GM19099 (cell line): Measurements from ENCODE around the gene LRRC4.

Source experiments
- POLR2A ChIP-seq: IDR thresholded peaks from 3 replicates; pipeline ENCODE4 v1.6.1; 2011; ENCODE audit warnings: low read depth; ENCODE audit not compliant: insufficient read length; ENCODE audit errors: extremely low read depth

Gene LRRC4

GRCh38 chr7:128025819-128026218, 5.4 kb downstream of the LRRC4 start:
- TF ChIP-seq POLR2A, result no peak

GRCh38 chr7:128025380-128025779, 5.9 kb downstream of the LRRC4 start:
- TF ChIP-seq POLR2A, result no peak

- TF ChIP-seq POLR2A, result no peak
Measured at GRCh38 chr7:128024151-128024550, 7.1 kb downstream of the LRRC4 start.

- TF ChIP-seq POLR2A, result no peak
Measured at GRCh38 chr7:128022631-128023532, 8.4 kb downstream of the LRRC4 start.

- TF ChIP-seq POLR2A, result no peak
Measured at GRCh38 chr7:128021366-128021765, 9.9 kb downstream of the LRRC4 start.

GRCh38 chr7:128020159-128020558, 11.1 kb downstream of the LRRC4 start:
- TF ChIP-seq POLR2A, result no peak

GRCh38 chr7:128019288-128019687, 11.9 kb downstream of the LRRC4 start:
- no peak for TF ChIP-seq POLR2A

GRCh38 chr7:128017862-128018845, 13.1 kb downstream of the LRRC4 start:
- TF ChIP-seq POLR2A, result no peak

GRCh38 chr7:128017460-128017859, 13.8 kb downstream of the LRRC4 start:
- TF ChIP-seq POLR2A, result no peak

- TF ChIP-seq POLR2A, result no peak
Measured at GRCh38 chr7:128014811-128015210, 16.4 kb downstream of the LRRC4 start.

GRCh38 chr7:128011131-128011661, 20.0 kb downstream of the LRRC4 start:
- TF ChIP-seq POLR2A, result no peak

GRCh38 chr7:128010391-128011127, 20.7 kb downstream of the LRRC4 start:
- no peak for TF ChIP-seq POLR2A

GRCh38 chr7:128008744-128009143, 22.5 kb downstream of the LRRC4 start:
- no peak for TF ChIP-seq POLR2A

GRCh38 chr7:128008141-128008540, 23.1 kb downstream of the LRRC4 start:
- TF ChIP-seq POLR2A, result no peak

GRCh38 chr7:128007303-128007680, 23.9 kb downstream of the LRRC4 start:
- no peak for TF ChIP-seq POLR2A
